NB4 (cell line): ENCODE data around the gene XAGE5.
"Not testable (repeated sequence)": the region's sequence is repeated elsewhere in the genome, so short reads cannot be mapped to it uniquely, and the experiment has no call there.

Experiments used
- DNase-seq: peaks from one replicate; pipeline ENCODE4 v3.0.0; 2010; ENCODE audit warnings: low read depth
- H3K4me3 ChIP-seq: one replicate; pipeline ENCODE4 v1.5.1; 2011; ENCODE audit warnings: mild to moderate bottlenecking, low read depth, low read length, moderate library complexity
- CTCF ChIP-seq: IDR thresholded peaks from one replicate; pipeline ENCODE4 v1.5.1; 2012; ENCODE audit warnings: low read depth, low read length
- MAX ChIP-seq: IDR thresholded peaks from 2 replicates; pipeline ENCODE4 v1.6.1; 2011; ENCODE audit warnings: low read depth, low read length
- MYC ChIP-seq: IDR thresholded peaks from 2 replicates; pipeline ENCODE4 v1.6.1; 2011; ENCODE audit warnings: low read depth, low read length
- POLR2A ChIP-seq: IDR thresholded peaks from 2 replicates; pipeline ENCODE4 v1.6.1; 2011; ENCODE audit warnings: mild to moderate bottlenecking; ENCODE audit not compliant: insufficient read length; ENCODE audit errors: extremely low read depth

Gene XAGE5

GRCh38 chrX:52830551-52830950 is 19.5 kb downstream of the XAGE5 start:
- TF ChIP-seq MYC, result no peak
- no peak for TF ChIP-seq MAX
- TF ChIP-seq CTCF, result no peak
- TF ChIP-seq POLR2A, result no peak

GRCh38 chrX:52839137-52839536 is 28.1 kb downstream of the XAGE5 start:
- DNase-seq, result no peak
- no peak for TF ChIP-seq MAX
- TF ChIP-seq CTCF, result no peak
- no peak for TF ChIP-seq MYC
- no peak for TF ChIP-seq POLR2A
- no peak overlapping the region for H3K4me3 ChIP-seq

More at GRCh38 chrX:52830551-52830950, 19.5 kb downstream of the XAGE5 start:
- DNase-seq, result no peak
- no peak overlapping the region for H3K4me3 ChIP-seq

- not testable (repeated sequence) for DNase-seq, H3K4me3 ChIP-seq
Measured at GRCh38 chrX:52843619-52844018, 32.5 kb downstream of the XAGE5 start.

- DNase-seq, result no peak
- H3K4me3 ChIP-seq, result no peak overlapping the region
- no peak for TF ChIP-seq MYC
- no peak for TF ChIP-seq MAX
- no peak for TF ChIP-seq CTCF
- no peak for TF ChIP-seq POLR2A
Measured at GRCh38 chrX:52852110-52852860, 41.2 kb downstream of the XAGE5 start.

- H3K4me3 ChIP-seq, DNase-seq: not testable (repeated sequence)
Measured at GRCh38 chrX:52856991-52857525, 46.0 kb downstream of the XAGE5 start.

- H3K4me3 ChIP-seq, result no peak overlapping the region
- TF ChIP-seq CTCF (no peak), MYC (no peak), MAX (no peak), POLR2A (no peak)
- DNase-seq, result no peak
Measured at GRCh38 chrX:52865343-52865998, 54.4 kb downstream of the XAGE5 start.
